IMR-90 (cell line): ENCODE results near the gene GLS.

Source experiments
- BHLHE40 ChIP-seq: fragments of 150-350 bp; IDR thresholded peaks from 2 replicates; pipeline ENCODE4 v1.6.1; 2016; ENCODE audit warnings: mild to moderate bottlenecking, low read depth, low read length
- CHD1 ChIP-seq: IDR thresholded peaks from 2 replicates; pipeline ENCODE4 v1.6.1; 2012; ENCODE audit warnings: low read depth, low read length, improper control_type of control experiment
- MXI1 ChIP-seq: IDR thresholded peaks from 2 replicates; pipeline ENCODE4 v1.6.1; 2012; ENCODE audit warnings: low read depth, mild to moderate bottlenecking, low read length, moderate library complexity, borderline replicate concordance
- NFE2L2 ChIP-seq: fragments of 150-350 bp; IDR thresholded peaks from 2 replicates; pipeline ENCODE4 v1.6.1; 2016; ENCODE audit warnings: low read depth, mild to moderate bottlenecking, low read length
- POLR2A ChIP-seq: IDR thresholded peaks from 2 replicates; pipeline ENCODE4 v1.6.1; 2012; ENCODE audit warnings: mild to moderate bottlenecking, low read depth, low read length
- RFX5 ChIP-seq: IDR thresholded peaks from 2 replicates; pipeline ENCODE4 v1.8.0; 2012; ENCODE audit warnings: low read depth, mild to moderate bottlenecking, low read length, moderate library complexity
- TF ChIP-seq, protein P1 (sequence below): conservative IDR thresholded peaks from 2 replicates; pipeline ENCODE4 v1.5.1; 2012; ENCODE audit warnings: mild to moderate bottlenecking, low read depth, low read length, improper control_type of control experiment
- TF ChIP-seq, protein P2 (sequence below): fragments of 150-350 bp; IDR thresholded peaks from 2 replicates; pipeline ENCODE4 v1.6.1; 2017; ENCODE audit warnings: mild to moderate bottlenecking, antibody characterized with exemption, low read length, low read depth

DNA sequence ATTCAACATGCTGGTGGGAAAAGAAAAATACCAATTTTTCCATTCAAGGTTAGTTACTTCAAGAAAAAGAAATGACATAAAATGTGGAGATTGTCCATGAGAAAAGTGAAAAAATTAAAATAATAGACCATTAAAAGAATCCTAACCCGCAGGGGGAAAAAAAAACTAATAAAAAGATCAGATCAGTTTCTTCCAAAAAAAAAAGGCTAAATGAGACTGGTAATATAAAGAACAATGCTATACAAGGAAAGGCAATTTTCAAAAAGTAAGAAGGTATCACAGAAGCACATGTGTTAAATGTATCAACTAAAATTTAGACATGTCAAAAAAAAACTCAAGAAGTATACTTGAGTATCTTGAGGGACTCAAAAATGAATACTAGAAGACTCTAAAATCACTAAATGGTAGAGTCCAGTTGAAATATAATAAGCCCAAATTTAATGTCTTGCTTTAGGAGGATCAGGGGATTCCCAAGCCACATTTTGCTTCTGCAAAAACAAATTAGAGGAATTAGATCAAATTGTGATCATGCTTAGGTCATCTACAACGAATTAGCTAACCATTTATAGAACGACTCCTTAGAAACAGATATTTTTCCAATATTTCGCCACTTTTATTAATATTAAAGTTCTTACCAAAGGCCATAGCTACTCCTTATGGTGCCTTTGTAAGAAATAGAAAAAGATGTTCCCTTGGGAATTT lies 35.8 kb upstream of the GLS start:
- no peak for TF ChIP-seq POLR2A
- TF ChIP-seq, protein P1, sequence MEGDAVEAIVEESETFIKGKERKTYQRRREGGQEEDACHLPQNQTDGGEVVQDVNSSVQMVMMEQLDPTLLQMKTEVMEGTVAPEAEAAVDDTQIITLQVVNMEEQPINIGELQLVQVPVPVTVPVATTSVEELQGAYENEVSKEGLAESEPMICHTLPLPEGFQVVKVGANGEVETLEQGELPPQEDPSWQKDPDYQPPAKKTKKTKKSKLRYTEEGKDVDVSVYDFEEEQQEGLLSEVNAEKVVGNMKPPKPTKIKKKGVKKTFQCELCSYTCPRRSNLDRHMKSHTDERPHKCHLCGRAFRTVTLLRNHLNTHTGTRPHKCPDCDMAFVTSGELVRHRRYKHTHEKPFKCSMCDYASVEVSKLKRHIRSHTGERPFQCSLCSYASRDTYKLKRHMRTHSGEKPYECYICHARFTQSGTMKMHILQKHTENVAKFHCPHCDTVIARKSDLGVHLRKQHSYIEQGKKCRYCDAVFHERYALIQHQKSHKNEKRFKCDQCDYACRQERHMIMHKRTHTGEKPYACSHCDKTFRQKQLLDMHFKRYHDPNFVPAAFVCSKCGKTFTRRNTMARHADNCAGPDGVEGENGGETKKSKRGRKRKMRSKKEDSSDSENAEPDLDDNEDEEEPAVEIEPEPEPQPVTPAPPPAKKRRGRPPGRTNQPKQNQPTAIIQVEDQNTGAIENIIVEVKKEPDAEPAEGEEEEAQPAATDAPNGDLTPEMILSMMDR, result no peak
- TF ChIP-seq, protein P2, sequence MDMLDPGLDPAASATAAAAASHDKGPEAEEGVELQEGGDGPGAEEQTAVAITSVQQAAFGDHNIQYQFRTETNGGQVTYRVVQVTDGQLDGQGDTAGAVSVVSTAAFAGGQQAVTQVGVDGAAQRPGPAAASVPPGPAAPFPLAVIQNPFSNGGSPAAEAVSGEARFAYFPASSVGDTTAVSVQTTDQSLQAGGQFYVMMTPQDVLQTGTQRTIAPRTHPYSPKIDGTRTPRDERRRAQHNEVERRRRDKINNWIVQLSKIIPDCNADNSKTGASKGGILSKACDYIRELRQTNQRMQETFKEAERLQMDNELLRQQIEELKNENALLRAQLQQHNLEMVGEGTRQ, result no peak
- no peak for TF ChIP-seq MXI1
- no peak for TF ChIP-seq BHLHE40
- no peak for TF ChIP-seq RFX5
- TF ChIP-seq CHD1, result no peak
- TF ChIP-seq NFE2L2, result no peak
